SH-SY5Y (cell line): ENCODE data around the gene TRMT10A.

Experiments
- GATA2 ChIP-seq: IDR thresholded peaks from 2 replicates; pipeline ENCODE4 v1.6.1; 2011; ENCODE audit warnings: mild to moderate bottlenecking, low read depth, low read length
- GATA3 ChIP-seq: IDR thresholded peaks from 2 replicates; pipeline ENCODE4 v1.6.1; 2011; ENCODE audit warnings: low read depth, mild to moderate bottlenecking, low read length, moderate library complexity

- TF ChIP-seq GATA3 (no peak), GATA2 (no peak)
These were observed 31.0 kb upstream of the TRMT10A start for GRCh38 chr4:99594818-99595217.
